Endothelial cell of hepatic sinusoid (primary cell): ENCODE data around the gene SPAG17.

Experiments used
- in situ Hi-C: cut with HindIII; loops from 2 replicates; pipeline ENCODE4 v1.10.0; 2017; ENCODE audit warnings: low sequenced_read_pairs

Gene SPAG17

DNA sequence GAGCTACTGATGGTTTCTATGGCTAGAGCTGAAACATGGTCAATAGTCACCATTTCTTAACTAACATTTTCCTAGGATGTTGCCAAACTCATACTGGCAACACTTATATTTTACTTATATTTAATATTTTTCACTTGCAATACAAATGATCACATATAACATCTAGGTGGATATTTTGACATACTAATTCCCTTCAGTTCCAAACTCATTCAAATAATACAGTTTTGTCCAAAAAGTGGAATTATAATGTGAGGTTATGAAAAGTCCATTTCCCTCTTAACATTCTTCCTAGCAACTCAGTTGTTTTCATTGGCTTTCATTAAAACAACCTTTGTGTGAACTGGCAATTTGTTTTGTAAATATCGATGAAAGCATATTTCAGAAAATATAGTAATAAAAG, 16.0 kb downstream of the SPAG17 start:
- in situ Hi-C loops, result loop anchor here (25.0 kb wide), 1 partner anchor 843 kb away; no protein-coding TSS in a partner anchor

DNA sequence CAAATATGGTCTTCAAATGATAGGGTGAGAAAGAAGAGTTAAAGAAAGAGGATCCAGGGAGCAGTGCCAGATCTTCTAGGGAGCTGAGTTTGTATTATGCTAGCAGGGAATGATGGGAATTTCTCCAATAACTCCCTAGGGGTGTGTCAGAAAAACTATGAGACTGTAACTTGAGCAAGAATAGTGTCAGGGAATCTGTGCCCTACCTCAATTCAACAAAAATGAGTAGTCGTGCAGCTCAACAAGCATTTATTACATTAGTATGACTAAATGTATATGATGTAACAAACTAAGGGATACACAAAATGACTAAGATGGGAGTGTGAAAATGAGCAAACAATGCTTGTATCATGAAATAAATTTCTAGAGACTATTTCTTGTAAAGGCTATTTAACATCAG, 24.2 kb downstream of the SPAG17 start:
- in situ Hi-C loops, result loop anchor here (25.0 kb wide), 1 partner anchor 851 kb away; no protein-coding TSS in a partner anchor

DNA sequence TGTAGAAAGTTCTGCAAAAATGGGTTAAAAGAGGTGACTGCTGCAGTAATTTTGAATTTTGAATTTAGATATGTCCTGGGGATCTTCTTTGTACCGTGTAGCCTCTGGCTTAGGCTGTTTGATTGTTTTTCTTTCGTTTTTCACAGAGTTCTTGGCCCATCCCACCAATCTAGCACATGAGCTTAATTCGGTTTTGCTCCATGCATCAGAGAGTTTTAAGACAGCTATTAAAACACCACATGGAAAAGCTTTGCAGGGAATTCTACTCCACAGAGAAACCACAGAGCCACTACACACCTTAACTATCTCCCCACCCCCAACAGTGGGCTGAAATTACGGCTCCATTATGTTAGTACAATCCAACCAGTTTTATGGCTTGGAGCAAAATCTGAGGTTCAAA, 25.5 kb downstream of the SPAG17 start:
- in situ Hi-C loops, result loop anchor here (25.0 kb wide), 1 partner anchor 853 kb away; no protein-coding TSS in a partner anchor

DNA sequence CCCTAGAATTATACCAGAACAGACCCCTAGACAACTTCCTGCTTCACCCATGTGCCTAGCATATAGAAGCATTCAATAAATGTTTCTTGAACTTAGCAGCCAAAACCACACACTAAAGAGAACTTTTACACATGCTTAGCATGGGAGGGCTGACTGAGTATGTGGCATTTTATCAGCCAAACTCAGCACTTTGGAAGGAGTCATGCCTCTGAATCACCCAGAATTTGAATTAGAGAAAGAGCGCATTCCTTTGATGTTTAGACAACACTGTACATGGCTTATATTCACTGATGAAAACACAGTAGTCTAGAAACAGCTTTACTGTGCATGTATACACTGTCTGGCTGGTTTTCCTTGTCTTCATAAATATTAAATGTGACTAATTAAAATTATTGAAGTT, 26.1 kb downstream of the SPAG17 start:
- in situ Hi-C loops, result loop anchor here (25.0 kb wide), 1 partner anchor 853 kb away; no protein-coding TSS in a partner anchor

DNA sequence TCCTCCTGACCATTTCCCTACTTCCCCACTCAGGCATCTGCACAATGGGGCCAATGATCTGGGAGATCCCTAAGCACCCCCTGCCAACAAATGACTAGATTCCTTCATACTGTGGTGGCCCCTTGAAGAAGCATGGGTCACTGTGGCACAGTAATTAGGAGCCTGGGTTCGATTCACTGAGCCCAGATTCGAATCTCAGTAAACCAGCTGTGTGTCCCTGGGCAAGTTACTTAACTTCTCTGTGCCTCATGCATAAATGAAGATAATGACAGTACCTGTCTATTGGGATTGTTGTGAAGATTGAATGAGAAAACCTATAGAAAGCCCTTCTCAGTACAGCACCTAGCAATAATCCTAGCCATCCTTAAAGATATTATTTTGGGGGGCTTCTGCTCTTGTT, 27.5 kb downstream of the SPAG17 start:
- in situ Hi-C loops, result loop anchor here (25.0 kb wide), 1 partner anchor 855 kb away; no protein-coding TSS in a partner anchor

DNA sequence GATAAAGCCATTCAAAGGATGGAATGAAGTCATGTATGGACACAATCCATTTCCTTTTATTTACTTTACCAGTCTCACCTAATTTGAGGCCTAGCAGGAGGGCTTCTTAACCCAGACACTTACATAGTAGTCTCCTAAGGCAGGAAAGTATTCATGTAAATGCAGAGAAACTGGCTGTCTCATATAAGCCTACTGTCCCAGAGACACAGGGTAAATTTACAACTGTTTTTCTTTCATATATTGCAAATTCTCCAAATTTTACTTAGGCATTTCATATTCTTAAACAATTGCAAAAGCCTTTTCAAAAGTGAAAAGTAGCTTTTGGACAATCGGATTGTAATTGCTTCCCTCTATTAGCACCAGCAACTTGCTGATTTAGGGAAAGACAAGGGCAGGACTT, 29.9 kb downstream of the SPAG17 start:
- in situ Hi-C loops, result loop anchor here (25.0 kb wide), 1 partner anchor 857 kb away; no protein-coding TSS in a partner anchor

DNA sequence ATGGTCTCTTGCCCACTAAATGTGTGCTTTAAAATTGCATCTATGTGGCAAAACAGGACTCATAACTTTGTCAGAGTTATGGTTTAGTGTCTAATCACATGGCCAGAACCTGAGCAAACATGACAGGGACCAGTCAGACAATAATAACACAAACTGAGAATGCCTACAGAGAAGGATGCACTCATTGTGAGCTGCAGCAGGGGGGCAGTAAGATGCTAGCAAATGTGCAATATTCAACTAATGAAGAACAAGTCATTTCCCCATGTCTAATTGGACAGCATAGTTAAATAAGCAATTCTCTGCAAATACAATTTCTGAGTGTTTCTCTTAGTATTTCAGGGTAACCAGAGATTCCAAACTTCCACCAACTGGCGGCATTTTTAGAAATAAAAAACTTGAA, 30.8 kb downstream of the SPAG17 start:
- in situ Hi-C loops, result loop anchor here (25.0 kb wide), 1 partner anchor 858 kb away; no protein-coding TSS in a partner anchor

DNA sequence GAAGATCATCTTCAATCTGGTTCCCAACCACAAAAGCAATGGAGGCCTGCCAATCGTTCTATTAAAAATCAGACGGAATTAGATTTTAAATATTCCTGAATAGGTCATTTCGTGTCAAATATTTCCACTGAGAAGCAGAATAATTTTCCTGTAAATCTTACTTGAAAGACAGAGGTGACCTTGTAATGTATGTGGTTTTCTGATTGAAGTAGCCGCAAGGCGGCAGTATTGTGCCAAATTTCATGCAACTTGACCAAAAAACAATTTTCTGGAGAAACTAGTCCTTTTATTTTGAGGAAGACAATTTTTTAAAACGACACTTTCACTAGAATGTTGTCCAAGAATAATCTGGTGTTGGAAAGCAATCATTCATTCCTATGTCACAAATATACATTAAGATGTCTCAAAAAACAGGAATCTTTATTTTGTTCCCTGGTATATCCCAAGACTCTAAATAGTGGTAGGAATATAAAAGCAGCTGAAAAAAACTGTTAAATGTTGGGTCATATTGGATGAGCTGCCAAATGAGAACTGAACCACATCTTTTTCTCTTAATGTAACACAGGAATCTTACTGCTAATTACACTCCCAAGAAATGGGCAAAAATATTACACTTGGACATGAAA, 33.6 kb downstream of the SPAG17 start:
- in situ Hi-C loops, result loop anchor here (25.0 kb wide), 1 partner anchor 861 kb away; no protein-coding TSS in a partner anchor

DNA sequence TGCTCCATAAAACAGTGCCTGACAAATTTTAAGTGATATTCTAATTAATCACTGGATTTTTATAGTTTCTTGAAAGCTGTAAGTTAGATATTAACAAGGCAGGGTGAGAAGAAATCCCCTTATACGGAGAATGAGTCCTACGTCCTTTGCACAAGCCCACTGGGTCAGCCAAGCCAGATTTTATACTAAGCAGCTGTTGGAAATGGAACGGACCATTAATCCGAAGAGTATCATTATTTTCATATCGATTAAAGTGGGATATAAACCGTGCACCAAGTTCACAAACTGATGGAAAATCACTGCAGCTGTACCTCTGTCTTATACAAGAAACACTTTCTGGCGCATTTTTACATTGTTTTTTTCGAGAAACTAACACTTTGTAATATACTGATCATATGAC, 35.2 kb downstream of the SPAG17 start:
- in situ Hi-C loops, result loop anchor here (25.0 kb wide), 1 partner anchor 863 kb away; no protein-coding TSS in a partner anchor

DNA sequence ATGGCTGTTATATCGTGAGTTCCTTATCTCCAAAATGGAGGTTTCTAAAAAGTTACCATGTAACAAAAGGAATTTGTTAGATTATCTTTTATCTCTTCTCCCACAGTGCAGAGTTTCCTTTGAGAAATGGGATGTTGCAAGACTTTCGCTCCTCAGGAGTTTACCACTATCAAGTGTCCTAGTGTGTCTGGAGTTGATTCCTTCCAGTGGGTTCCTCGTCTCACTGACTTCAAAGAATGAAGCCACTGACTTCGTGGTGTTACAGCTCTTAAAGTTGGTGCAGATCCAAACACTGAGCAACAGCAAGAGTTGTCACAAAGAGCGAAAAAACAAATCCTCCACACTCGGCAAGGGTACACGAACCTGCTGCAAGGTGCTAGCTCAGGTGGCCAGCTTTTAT, 37.0 kb downstream of the SPAG17 start:
- in situ Hi-C loops, result no loop called here

DNA sequence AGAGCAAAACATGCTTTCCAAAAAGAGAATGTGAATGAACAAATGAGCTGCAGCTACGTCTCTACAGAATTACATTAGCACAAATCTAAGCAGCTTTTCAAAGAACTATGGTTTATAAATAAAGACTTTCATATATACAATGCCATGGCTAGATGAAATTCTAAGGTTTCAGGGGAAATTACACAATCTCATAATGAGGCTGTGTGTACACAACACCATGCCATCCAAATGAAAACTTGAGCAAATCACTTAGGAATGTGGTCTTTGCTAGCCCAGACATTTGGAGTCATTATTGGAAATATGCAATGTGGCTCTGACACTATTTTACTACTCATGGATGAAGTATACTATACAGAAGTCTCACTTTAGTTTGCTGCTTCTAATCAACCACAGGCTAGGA, 37.5 kb downstream of the SPAG17 start:
- in situ Hi-C loops, result no loop called here

DNA sequence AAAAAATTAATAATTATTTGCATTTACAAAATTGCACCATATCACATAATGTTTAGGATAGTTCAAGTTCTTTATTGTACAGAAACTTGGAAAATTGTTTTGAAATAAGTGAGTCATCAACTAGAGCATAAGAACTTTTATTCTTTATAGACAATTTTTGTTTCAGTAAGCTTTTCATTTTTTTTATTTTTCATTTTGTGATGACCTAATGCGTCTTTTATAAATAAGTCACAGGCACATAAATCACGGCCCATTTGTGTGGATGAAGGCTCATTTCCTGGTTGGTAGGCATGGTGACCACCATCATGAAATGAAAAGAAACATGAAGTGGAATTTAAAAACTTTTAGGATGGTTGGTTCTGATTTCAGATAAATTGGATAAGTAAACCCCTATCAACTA, 39.3 kb downstream of the SPAG17 start:
- in situ Hi-C loops, result no loop called here

DNA sequence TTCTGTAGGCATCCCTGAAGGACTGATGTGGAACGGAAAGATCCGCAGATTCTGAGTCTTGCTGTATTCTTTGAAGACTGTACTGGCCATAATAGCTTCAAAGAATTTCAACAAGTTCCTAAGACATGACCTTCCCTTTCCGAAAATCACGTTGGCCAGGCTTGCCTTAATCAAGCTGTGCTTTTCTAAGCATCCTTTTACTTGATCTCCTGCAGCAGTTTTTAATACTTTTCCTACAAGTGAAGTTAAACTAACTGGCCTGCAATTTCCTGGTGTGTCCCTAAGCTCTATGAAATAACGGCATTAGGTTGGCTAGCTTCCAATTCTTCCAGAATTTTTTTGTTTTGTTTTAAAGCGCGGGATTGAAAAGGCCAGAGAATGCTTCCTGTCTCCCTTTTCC, 40.3 kb downstream of the SPAG17 start:
- in situ Hi-C loops, result no loop called here

DNA sequence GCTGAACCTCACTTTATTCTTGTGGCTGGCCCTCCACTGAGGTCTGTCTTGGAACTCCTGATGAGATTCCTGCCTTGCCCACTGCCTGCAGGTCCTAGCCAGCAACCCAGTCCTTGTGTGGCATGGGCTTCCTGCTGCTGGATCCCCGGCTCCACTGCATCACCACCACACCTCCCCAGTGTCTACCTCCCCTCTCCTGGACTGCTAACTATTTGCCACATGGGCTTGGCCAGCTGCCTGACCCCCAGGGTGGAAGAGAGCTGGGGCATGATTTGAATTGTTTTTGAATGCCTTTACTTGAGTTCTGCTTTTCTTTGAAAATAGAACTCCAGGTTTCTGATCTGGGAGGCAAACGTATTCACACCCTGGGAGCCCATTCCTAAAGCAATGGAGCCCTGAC, 41.2 kb downstream of the SPAG17 start:
- in situ Hi-C loops, result no loop called here

DNA sequence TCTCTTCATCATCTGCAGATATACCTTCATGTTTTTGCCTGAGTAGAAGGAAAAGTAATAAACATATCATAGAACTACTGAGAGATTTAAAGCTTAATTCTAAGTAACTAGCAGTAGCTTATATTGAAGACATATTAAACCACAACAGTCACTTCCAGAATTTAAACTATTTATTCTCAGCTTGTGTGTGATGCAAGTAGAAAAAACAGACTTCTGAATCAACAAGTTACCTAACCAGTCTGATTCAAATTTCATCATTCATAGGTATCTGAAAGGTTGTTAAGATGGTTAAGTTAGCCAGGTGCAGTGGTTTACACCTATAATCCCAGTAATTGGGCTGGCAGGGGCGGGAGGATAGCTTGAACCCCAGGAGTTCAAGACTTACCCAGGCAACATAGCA, 41.9 kb downstream of the SPAG17 start:
- in situ Hi-C loops, result no loop called here

DNA sequence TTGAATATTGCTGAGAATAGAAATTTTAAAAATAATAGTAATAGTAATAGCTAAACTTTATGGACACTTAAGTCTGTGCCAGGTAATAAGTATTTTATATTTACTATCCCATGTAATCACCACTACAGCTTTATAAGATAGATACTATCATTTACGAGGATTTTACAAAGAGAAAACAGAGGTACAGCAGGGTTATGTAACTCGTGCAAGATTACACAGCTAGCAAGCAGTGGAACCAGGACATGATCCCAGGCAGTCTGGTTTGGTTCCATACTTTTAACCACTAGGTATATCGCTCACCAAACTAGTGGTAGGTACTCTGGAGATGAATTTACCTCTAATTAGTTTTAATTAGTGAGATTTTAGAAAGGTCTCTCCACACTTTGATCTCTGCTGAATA, 42.5 kb downstream of the SPAG17 start:
- in situ Hi-C loops, result no loop called here

DNA sequence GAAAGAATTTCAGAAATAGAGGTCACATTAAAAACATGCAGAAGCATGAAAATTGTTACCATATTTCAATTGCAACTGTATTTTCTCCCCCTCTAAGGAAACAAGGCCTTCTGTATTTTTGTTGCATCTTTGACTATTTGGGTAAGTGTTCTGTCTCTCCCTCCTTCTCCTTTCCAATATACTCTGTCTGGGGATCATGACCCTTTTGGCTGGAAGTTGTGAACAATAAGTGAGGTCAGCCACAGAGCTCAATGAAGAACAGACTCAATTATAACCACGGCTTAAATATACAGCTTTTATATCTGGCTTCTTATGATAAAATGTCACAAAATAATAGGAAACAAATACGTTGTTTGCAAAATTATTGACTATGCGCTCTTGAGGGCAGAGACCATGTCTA, 47.1 kb downstream of the SPAG17 start:
- in situ Hi-C loops, result no loop called here

DNA sequence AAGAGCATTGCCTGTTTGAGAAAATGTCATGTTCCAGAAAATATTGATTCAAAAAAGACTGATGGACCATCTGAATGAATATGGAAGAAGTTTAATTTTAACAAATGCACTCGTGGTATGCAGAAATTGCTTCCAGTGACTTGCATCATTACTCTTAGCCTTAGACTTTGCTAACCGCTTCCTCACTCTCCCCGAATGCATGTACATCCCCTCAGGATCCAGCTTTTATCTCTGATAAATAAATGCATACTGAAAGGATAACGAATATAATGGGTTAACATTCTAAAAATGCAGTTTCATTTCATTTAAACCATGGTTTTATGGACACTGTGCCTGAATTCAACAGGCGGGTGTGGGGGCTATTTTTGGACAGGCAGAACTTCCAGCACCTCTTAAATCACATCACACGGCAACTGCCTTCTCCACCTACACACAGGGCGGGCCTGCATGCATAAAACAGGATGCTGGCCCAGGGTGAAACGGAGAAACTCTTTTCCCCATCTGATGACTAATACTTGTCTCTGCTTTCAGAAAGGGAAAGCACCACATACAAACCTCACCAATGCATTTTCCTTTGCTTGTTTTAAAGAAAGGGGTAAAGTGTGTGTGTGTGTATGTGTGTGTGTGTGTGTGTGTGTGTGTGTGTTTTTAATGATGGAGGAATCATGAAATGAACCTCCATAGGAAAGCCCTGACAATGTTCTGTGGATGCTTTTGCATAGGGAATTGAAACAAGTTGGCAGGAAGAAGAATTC, 48.7 kb downstream of the SPAG17 start:
- in situ Hi-C loops, result no loop called here

DNA sequence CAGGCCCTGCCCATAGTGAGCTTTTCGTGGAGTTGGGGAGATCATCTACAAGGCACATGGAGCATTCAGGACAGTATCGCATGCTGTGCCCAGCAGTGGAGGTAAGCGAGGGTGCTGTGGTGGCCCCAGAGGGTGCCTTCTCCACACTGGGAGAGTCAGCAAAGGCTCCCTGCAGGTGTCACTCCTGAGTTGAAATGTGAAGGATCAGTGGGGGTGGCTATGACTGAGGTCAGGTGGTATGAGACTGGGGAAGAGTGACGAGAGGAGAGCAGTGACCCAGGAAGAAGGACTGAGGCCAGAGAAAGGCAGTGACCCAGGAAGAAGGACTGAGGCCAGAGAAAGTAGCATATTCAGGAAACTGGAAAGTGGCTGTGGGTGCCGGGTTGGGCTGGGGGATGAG, 53.0 kb downstream of the SPAG17 start:
- in situ Hi-C loops, result no loop called here

DNA sequence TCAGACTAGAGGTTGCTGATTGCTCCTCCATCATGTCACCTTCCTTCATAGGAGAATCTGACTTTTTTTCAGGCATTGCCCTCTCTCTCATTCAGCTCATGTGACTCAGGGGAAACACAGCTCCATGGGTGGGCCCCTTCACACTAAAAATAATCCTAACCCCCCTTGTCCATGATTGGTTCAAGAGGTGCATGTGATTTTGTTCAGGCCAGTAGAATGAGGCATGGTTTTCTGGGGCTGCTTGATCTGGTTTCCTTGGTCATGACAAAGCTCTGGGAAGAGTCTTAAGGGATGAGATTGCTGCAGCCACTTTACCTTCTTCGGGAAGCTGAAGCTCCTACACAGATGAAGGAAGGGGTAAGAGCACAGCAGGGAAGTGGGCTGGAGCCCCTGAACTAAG, 56.3 kb downstream of the SPAG17 start:
- in situ Hi-C loops, result no loop called here

DNA sequence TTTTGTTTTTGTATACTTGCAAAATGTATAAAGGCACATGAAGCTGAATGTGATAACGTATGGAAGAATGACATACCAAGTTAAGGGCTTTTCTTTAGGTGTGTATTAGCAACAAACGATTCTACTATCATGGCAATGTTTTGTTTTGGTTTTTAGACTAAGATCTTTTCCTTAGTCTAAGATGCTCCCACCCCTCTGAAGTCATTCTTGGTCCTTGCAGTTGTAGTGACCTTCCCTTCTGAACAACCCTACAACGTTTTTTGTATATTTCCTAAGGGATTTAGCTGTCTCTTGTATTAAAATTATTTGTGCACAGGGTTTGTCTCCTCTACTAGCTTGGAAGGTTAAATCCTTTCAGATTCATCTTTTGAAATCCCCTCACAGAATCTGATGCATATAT, 61.0 kb downstream of the SPAG17 start:
- in situ Hi-C loops, result no loop called here
